ENCODE data around the gene KLK12.

Gene KLK12

DNA sequence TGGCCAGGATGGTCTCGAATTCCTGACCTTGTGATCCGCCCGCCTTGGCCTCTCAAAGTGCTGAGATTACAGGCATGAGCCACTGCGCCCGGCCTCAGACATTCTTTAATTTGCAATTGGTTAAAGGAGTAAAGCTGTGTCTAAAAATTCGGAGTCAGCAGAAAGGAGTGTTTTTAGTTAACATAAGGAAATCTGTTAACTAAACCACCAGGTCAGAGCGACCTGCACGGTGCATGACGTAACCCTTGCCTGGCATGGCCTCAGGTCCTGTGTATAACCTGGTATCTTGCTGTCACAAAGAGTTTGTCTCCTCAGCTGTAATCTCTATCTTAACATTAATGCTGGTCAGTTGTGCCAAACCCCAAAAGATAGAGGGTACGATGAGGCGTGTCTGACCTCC lies 9.5 kb upstream of the KLK12 start:
- DNase-seq: no peak

- DNase-seq: no peak
Observed at GRCh38 chr19:51043497-51043896, 8.7 kb upstream of the KLK12 start.

GRCh38 chr19:51040151-51040550 lies 5.3 kb upstream of the KLK12 start:
- no peak for DNase-seq

GRCh38 chr19:51036519-51036918 lies 1.7 kb upstream of the KLK12 start:
- no peak for DNase-seq

GRCh38 chr19:51031880-51032225 lies 2.9 kb downstream of the KLK12 start:
- DNase-seq: no peak

DNA sequence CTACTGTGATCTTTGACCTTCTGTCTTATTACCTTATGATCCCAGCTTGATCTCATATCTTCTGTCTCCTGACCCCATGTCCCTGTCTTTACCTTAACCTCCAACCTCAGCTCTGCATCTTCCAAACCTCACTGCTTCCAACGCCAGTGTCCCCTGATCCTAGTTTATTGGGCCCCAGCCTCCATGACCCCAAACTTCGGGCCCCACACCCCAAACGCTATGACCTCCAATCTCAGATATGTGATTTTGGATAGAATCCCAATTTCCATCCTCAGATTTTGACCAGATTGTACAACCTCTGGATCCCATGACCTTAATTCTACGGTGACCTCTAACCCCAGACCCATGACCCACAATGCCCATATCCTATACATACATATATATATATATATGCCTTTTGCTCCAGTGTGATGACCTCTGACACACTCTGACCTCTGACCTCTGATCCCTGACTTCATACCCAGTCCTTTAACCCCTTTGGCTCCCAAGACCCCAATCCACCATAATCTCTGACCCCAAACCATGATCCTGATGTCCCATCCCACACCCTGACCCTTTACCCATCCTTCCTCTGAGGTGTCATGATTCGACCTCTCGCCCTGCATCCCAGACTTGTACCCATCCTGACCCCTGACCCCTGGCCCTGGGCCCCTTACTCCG lies 3.5 kb downstream of the KLK12 start:
- no peak for DNase-seq

DNA sequence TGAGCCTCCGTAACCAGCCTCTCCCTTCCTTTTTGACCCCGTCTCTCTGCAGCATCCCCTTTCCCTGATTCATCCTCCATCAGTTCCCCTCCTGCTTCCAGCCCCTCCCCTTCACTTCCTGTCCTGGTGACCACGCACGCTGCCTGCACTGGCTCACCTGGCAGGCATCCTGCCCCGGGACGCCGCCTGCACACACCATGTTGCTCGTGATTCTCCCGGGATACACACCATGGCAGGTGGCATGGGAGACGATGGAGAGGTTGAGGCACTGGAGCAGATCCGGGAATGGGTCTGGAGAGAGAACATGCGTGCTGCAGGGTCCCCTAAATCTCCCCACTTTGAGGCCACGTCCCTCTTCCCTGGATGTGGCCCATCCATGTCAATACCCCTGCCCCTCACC lies 4.2 kb downstream of the KLK12 start:
- no peak for DNase-seq

DNA sequence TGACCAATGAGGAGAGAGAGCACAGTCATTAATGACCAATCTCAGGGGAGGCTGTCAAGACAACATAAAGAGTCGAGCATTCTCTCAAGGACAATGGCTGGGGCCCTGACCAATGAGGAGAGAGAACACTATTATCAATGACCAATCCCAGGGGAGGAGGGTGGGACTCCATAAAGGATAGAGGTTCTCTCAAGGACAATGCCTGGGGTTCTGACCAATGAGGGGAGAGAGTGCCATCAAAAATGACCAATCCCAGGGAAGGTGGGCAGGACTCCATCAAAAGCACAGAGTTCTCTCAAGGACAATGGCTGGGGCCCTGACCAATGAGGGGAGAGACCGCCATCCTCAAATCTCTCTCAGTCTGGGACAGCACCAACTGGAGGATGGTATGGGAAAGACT lies 5.1 kb downstream of the KLK12 start:
- DNase-seq: no peak

DNA sequence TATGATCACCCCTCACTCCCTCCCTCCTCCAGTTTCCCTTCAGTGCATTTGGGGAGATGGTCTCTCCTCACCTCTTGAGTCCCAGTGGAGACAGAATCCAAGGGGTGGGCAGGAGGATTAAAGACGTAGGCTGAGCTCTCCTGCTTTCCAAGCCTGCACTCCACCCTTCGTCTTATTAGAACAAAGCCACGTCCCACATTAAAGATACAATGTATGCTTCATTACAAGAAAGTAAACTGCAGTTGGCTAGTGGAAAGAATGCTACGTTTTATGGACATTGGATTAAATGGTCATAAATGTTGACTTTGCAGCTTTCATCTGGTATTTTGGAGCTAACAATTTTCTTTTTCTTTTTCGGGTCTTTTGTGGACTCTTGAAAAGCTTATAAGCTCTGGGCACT lies 6.9 kb downstream of the KLK12 start:
- DNase-seq: no peak

- DNase-seq: no peak
Observed at GRCh38 chr19:51027126-51027806, 7.5 kb downstream of the KLK12 start.

DNA sequence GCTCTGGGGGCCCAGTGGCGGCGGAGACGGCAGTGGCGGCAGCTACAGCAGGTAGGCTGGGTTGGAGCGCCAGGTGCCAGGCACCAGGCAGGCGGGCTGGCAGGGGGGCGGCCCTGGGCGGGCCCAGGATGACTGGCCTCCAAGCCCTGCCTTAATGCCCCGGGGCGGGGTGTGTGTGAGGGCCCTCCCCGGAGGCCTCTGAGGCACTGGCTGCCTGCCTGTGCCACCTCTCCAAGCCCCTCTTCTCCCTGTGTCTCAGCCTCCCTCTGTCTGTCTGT lies 8.3 kb downstream of the KLK12 start, which contains the start of gene KLK11:
KLK11 (minus strand) TSS at position 63 of the 278 bp plus-strand sequence. CDS start 985 bp downstream, outside the sequence.
- no peak for DNase-seq

GRCh38 chr19:51025809-51026553 lies 8.8 kb downstream of the KLK12 start:
- DNase-seq: no peak

GRCh38 chr19:51025401-51025800 lies 9.4 kb downstream of the KLK12 start:
- no peak for DNase-seq

DNA sequence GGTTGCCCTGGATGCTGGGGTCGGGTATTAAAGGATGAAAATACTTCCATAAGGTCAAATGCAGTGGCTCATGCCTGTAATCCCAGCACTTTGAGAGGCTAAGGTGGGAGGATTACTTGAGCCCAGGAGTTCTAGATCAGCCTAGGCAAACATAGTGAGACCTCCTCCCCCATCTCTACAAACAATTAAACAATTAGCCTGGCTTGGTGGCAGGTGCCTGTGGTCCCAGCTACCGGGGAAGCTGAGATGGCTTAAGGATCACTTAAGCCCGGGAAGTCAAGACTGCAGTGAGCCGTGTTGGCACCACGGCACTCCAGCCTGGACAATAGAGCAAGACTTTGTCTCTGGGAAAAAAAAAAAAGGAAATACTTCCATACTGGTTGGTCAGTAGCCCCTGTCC lies 9.9 kb downstream of the KLK12 start:
- no peak for DNase-seq

GRCh38 chr19:51023946-51024345 lies 10.9 kb downstream of the KLK12 start:
- DNase-seq: no peak

DNA sequence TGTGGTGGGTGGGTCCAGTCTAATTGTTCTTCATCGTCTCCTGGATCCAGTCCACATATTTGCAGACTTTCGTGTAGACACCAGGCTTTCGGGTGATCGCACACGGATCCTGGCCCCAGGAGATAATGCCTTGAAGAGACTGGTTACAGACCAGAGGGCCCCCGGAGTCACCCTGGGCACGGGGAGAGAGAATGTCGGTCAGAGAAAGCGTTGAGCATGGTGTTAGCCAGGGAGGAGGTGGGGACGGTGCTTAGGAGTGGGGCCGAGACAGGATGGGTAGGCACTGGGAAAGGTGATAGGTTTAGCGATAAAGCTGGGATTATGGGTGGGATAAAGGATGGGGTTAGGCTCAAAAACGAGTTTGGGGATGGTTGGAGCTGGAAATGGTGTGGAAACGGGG lies 12.3 kb downstream of the KLK12 start:
- DNase-seq: no peak

DNA sequence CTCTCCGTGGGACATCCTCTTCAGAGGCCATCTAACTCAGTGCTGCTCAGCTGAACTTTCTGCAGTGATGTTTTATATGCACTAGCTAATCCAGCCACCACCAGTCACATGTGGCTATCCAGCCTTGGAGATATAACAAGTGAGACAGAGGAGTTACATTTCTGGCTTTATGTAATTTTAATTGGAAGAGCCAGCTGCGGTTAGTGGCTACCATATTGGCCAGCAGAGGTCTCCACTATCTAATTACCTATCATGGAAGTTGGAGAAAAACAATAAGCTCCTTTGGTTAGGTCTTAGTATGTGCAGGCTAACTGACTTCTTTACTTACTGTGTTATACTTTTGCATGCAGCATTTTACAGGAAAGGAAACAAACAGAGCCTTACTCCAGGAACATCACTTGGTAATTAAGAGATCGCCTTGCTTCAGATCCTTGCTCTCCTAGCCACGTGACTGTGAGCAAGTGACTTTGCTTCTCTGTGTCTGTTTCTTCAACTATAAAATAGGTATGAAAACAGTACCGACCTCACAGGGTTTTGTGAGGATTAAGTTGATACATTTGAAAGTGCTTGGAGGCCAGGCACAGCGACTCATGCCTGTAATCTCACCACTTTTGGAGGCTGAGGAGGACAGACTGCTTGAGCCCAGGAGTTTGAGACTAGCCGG lies 13.7 kb downstream of the KLK12 start:
- DNase-seq: peak; percentile 47

DNA sequence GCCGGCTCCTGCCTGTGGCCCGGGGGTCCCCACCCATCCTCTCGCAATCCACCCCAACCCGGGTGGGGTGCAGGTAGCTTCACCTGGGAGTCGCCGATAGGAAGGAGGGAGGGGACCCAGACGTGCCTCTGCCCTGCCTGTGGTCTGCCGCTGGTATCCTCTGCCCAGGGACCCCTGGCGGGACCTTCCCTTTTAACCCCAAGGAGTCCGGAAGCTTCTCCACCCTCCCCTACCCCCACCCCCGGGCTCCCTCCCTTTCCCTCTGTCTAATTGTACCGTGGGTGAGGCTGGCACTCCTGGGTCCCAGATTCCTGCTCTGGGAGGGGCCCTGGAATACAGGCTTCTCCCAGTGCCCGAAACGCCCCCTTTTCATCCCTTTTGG lies 15.3 kb downstream of the KLK12 start, which contains the start of gene KLK10:
KLK10 (minus strand) TSS at position 166 of the 382 bp plus-strand sequence. CDS start 579 bp downstream, outside the sequence.
- DNase-seq: no peak

DNA sequence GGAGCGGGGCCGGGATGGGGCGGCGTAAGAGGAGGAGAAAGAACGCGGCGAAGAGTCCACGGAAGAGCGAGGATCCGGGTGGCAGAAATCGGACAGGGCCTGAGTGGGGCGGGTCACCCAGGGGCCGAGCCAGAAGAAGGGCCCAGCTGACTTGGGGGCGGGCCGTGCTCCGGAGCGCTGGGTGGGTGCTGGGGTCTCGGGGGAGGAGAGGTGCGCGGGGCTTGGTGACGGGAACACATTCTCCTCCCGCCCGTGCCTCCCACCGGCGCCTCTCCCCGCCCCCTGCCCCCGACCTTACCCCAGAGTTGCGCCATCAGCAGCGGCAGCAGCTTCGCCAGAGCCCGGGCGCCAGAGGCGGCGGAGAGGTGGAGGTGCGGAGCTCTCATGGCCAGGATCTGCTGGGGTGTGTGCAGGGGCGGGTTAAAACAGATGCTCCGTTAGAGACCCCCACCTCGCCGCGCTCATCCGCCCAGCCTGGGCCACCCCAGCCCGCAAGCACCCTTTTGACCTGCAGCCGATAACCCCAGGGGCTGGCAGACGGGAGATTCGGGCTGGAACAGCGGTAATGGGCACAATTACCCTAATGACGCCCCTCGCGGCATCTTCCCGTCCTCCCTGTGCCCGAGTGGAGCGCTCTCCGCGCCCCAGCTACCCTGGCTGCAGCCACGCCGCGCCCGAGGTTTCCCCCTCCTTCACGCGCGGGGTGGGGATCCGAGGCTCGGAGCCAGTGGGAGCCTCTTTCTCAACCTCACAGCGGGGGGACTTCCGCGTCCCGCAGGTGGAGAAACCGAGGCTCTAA lies 15.9 kb downstream of the KLK12 start:
- DNase-seq: no peak

DNA sequence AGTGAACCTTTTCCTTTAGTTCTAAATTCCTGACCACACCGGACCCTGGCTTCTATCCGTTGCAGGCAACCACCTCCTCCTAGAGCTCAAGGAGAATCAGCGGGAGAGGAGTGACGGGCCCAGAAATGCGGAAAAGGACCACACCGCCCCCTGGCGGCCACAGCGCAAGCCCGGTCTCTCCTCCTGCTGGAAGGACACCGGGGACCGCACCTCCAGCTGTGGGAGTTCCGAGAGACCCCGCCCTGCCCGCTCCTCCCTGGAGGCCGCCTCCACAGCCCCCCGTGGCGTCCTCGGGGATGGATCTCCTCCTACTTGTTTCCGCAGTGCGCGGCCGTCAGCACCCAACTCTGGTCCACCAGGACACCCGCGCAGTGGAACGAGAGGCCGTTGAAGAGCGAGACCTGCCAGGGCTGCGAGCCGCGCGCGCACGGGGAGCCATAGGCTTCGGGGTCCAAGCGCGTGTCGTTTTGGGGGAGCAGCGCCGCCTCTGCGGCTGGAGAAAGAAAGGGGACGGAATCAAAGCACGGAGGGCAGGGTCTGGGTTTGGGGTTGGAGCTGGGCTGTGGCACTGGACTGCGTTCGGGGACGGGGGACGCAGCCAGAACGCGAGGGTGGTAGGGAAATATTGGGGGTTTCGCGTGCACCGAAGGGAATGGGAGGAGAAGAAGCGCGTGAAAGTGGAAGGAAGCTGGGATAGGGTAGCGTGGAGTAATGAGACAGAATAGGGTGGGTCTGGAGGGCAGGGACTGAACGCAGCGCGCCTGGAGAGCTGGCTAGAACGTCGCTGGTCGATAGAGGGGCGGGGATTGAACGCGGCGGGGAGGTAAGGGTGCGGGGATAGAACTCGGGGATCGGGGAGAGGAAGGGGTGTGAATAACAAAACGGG lies 17.8 kb downstream of the KLK12 start:
- DNase-seq: no peak

DNA sequence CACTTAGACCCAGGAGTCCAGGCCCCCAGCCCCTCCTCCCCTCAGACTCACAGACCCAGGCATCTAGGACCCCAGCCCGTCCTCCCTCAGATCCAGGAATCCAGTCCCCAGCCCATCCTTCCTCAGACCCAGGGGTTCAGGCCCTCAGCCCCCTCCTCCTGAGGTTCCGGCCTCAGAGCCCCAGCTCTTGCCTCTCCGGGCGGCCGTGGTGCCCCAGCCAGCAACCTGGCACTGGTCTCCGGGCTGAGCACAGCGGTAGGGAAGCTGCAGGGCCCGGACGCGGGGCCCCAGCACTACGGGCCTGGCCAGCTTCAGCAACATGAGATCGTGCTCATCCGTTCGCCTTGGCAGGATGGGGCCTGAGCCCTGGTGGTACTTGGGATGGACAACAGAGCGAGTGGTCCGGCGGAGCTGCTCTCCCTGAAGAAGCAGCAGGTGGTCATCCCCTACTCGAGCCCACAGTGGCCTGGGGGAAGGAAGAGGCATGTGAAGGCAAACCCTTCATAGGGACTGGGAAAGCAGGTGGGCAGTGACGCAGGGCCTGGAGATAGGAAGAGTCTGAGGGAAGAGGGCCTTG lies 19.0 kb downstream of the KLK12 start:
- DNase-seq: no peak

All from MV-4-11 (cell line).